ENCODE results near the gene CARS1. TPM values are rescaled to one million over a fixed set of nuclear protein-coding genes. Genes with fewer than 3 reads are reported as not detected.

CARS1 gene
- total and polyA plus RNA-seq, 9 of the 15 experiments (the other 6 are each of a cell fraction or from before 2014, with no cell fraction given), result 14.4 to 106 (median 73.6) TPM

DNA sequence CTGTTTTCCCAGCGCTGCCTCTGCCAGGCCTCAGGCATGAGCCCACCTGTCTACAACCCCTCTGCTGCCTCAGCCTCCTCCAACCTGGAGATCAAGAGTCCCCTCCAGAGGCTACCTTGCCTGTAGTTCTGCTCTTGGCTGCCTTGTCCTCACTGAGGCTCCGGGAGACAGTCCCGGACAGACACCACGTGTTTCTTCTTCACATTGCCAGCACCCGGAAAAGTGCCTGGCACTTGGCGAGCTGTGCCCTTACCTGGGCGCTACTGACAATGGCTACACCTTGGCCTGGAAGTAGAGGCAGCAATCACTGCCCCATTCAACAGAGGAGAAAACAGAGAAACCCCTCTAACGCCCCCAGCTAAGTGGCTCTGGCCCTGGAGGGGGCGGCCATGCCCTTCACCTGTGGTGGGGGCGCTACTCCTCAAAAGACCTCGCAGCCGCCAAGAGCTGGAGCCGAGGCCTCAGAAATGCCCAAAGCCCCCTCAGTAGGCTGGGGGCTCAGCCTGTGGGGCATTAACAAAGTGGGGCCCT lies 62.1 kb downstream of the CARS1 start:
- FAIRE-seq (no peak), ATAC-seq (no peak), DNase-seq (ENCODE audit: extremely low read depth in 1 of 4, low spot score in 3 of 4) (no peak)
- intact Hi-C loops (cut with micrococcal nuclease), result no loop called here
- Histone ChIP-seq H3K9me3 (replicated peaks; ENCODE audit: control insufficient read depth, insufficient read depth, low read depth, low read length) (no peaks in the 10 kb centered on the region), H3K27me3 (ENCODE audit: control insufficient read depth in 2 of 2, insufficient read depth in 2 of 2, low read length in 2 of 2) (no peaks in the 10 kb centered on the region), H3K4me1 (replicated peaks in 1 of 2; ENCODE audit: control insufficient read depth in 2 of 2, insufficient read depth in 2 of 2, low read length in 2 of 2) (peaks cover 5 to 18% of the 10 kb centered on the region in 2 experiments; a peak in 4 of 5 replicates), H2AFZ (ENCODE audit: low read depth, low read length) (no peak overlapping the region), H4K20me1 (replicated peaks; ENCODE audit: control insufficient read depth, insufficient read depth, low read length) (peaks cover 11% of the 10 kb centered on the region), H3K4me3 (no peak overlapping the region), H3K36me3 (ENCODE audit: control insufficient read depth, insufficient read depth, low read length) (peaks cover 8% of the 10 kb centered on the region; the same call in 1 of the 3 replicates), H3K27ac (ENCODE audit: extremely low read depth, low read depth, low read length) (no peak overlapping the region), H3K9ac (ENCODE audit: insufficient read depth in 1 of 2, low read depth in 2 of 2, low read length in 2 of 2) (peak overlapping the region in 1 of 2 experiments; percentile 64; a peak in 2 of 4 replicates), H3K4me2 (ENCODE audit: insufficient read depth, low read length) (no peak overlapping the region), H3K9me1 (ENCODE audit: control insufficient read depth, insufficient read depth, low read length) (no peaks in the 10 kb centered on the region), H3K79me2 (ENCODE audit: control insufficient read depth, insufficient read depth, low read length) (peaks cover 24% of the 10 kb centered on the region)
- no TSS peak for BruUV-seq (replicated peaks)
- CTCF ChIA-PET (ENCODE audit: low intra/inter-chr PET ratio), result no interaction called here
- WGBS (ENCODE audit: insufficient coverage, low coverage, missing lambda C conversion rate), result 77% methylated on average over 11 of the region's 13 CpGs
- TF ChIP-seq CTBP1 (IDR thresholded peaks at IDR 0.05; ENCODE audit: borderline replicate concordance) (no peak), TAF9B (IDR thresholded peaks at IDR 0.05; ENCODE audit: partially characterized antibody) (no peak), ZNF224 (CRISPR knock-in tag; IDR thresholded peaks at IDR 0.05) (no peak)
- POLR2A ChIA-PET, result interaction anchor here (0.6 to 3.2 kb wide), 4 partner anchors 10 to 53 kb away, joined by 4 to 17 read pairs (median 5); no protein-coding TSS in a partner anchor
- in situ Hi-C loops (cut with MboI), result no loop called here

DNA sequence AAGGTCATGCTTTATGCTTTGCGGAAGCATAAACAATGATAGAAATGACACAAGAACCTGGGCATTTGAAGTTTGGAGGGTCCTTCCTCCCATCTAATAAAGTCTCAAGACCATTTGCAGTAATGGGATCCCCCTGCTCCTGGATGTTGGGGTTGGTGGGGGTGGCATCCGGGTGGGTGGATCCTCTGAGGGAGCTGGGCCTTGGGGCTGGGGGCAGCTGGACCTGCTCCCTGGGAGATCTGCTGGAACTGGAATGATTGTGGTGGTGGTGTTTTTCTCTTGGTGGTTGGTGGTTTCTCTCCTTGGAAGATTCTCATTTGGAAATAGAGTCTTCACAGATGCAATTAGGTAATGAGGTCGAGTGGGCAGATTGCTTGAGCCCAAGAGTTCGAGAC lies 62.9 kb downstream of the CARS1 start:
- Histone ChIP-seq H3K4me2 (ENCODE audit: insufficient read depth, low read length) (no peak overlapping the region), H3K9me1 (ENCODE audit: control insufficient read depth, insufficient read depth, low read length) (no peaks in the 10 kb centered on the region), H3K4me1 (replicated peaks in 1 of 2; ENCODE audit: control insufficient read depth in 2 of 2, insufficient read depth in 2 of 2, low read length in 2 of 2) (peaks cover 5 to 18% of the 10 kb centered on the region in 2 experiments; a peak in 4 of 5 replicates), H3K9ac (ENCODE audit: insufficient read depth in 1 of 2, low read depth in 2 of 2, low read length in 2 of 2) (no peak overlapping the region), H3K4me3 (no peak overlapping the region), H2AFZ (ENCODE audit: low read depth, low read length) (no peak overlapping the region), H3K27ac (ENCODE audit: extremely low read depth, low read depth, low read length) (no peak overlapping the region), H3K27me3 (ENCODE audit: control insufficient read depth in 2 of 2, insufficient read depth in 2 of 2, low read length in 2 of 2) (no peaks in the 10 kb centered on the region), H3K9me3 (replicated peaks; ENCODE audit: control insufficient read depth, insufficient read depth, low read depth, low read length) (no peaks in the 10 kb centered on the region), H3K36me3 (ENCODE audit: control insufficient read depth, insufficient read depth, low read length) (peaks cover 6% of the 10 kb centered on the region; the same call in 1 of the 3 replicates), H3K79me2 (ENCODE audit: control insufficient read depth, insufficient read depth, low read length) (peaks cover 32% of the 10 kb centered on the region), H4K20me1 (replicated peaks; ENCODE audit: control insufficient read depth, insufficient read depth, low read length) (peaks cover 16% of the 10 kb centered on the region)
- in situ Hi-C loops (cut with MboI), result no loop called here
- intact Hi-C loops (cut with micrococcal nuclease), result no loop called here
- ATAC-seq (no peak), DNase-seq (ENCODE audit: extremely low read depth in 1 of 4, low spot score in 3 of 4) (no peak), FAIRE-seq (no peak)
- WGBS (ENCODE audit: insufficient coverage, low coverage, missing lambda C conversion rate), result 69% methylated on average over 4 of the region's 4 CpGs
- POLR2A ChIA-PET, result interaction anchor here (0.5 to 3.2 kb wide), 3 partner anchors 11 to 36 kb away, joined by 3 to 17 read pairs (median 6); no protein-coding TSS in a partner anchor
- CTCF ChIA-PET (ENCODE audit: low intra/inter-chr PET ratio), result no interaction called here
- BruUV-seq (replicated peaks), result no TSS peak
- TF ChIP-seq ZNF41 (CRISPR knock-in tag; conservative IDR thresholded peaks at IDR 0.05), result no peak
- TF ChIP-seq ZNF785 (CRISPR knock-in tag; IDR thresholded peaks at IDR 0.05), result no peak
- no peak for TF ChIP-seq ARHGAP35 (IDR thresholded peaks at IDR 0.05; ENCODE audit: partially characterized antibody)
- TF ChIP-seq FOS (IDR thresholded peaks at IDR 0.05; ENCODE audit: extremely low read depth, insufficient read length), result no peak
- no peak for TF ChIP-seq ZFP30 (CRISPR knock-in tag; IDR thresholded peaks at IDR 0.05; ENCODE audit: borderline replicate concordance)
- no peak for TF ChIP-seq ILF3 (IDR thresholded peaks at IDR 0.05; ENCODE audit: borderline replicate concordance)
- TF ChIP-seq ZNF197 (CRISPR knock-in tag; IDR thresholded peaks at IDR 0.05; ENCODE audit: low read depth), result no peak
- no peak for TF ChIP-seq PHF8 (IDR thresholded peaks at IDR 0.05; ENCODE audit: borderline replicate concordance, low read length)
